H1 (cell line): ENCODE data around the gene NR2C2. TPM values are rescaled to one million over a fixed set of nuclear protein-coding genes. Genes with fewer than 3 reads are reported as not detected.

ENCODE experiments used
- CTCF ChIA-PET: fragments of 300-600 bp; sonication (Branson Sonifier 250); formaldehyde crosslinking; loops from one replicate; lab custom pipeline; 2021; ENCODE audit not compliant: partially characterized antibody; lab: Charles Lee
- POLR2A ChIA-PET: fragments of 300-600 bp; sonication (Branson Sonifier 250); formaldehyde crosslinking; loops from one replicate; lab custom pipeline; 2021; ENCODE audit warnings: inconsistent platforms; ENCODE audit not compliant: partially characterized antibody; lab: Charles Lee
- DNase-seq, 2 experiments: peaks; one replicate each; pipeline versions ENCODE4 v3.0.0 to v3.0.0-alpha.2; 2010 to 2022; ENCODE audit warnings: low spot score in 2 of 2, low read depth in 1 of 2, mixed read lengths in 1 of 2
- FAIRE-seq: peaks from 2 replicates; lab custom pipeline; 2011; peaks lifted over from hg19 to GRCh38; lab: Jason Lieb, UNC
- H2AFZ ChIP-seq: 2 replicates; pipeline ENCODE4 v1.8.1; 2012; ENCODE audit warnings: low read length, inconsistent platforms
- H2AK5ac ChIP-seq: 2 replicates; pipeline ENCODE4 v1.6.1; 2013; ENCODE audit warnings: low read depth, low read length
- H2BK120ac ChIP-seq: replicated peaks from 2 replicates; pipeline ENCODE3; 2013; ENCODE audit warnings: low read depth, low read length, inconsistent platforms
- H2BK12ac ChIP-seq: 2 replicates; pipeline ENCODE4 v1.6.1; 2013; ENCODE audit warnings: low read depth, low read length
- H2BK15ac ChIP-seq: 2 replicates; pipeline ENCODE4 v1.6.1; 2013; ENCODE audit warnings: low read length
- H2BK20ac ChIP-seq: 2 replicates; pipeline ENCODE4 v1.6.1; 2013; ENCODE audit warnings: low read length
- H2BK5ac ChIP-seq: 2 replicates; pipeline ENCODE4 v1.6.1; 2013; ENCODE audit warnings: low read depth, low read length
- H3K14ac ChIP-seq: 2 replicates; pipeline ENCODE4 v1.6.1; 2013; ENCODE audit warnings: inconsistent platforms; ENCODE audit not compliant: insufficient read length
- H3K18ac ChIP-seq: 2 replicates; pipeline ENCODE4 v1.6.1; 2013; ENCODE audit warnings: low read length; ENCODE audit errors: extremely low read depth
- H3K23ac ChIP-seq: 2 replicates; pipeline ENCODE4 v1.6.1; 2013; ENCODE audit warnings: inconsistent platforms; ENCODE audit not compliant: insufficient read length
- H3K23me2 ChIP-seq: 2 replicates; pipeline ENCODE4 v1.6.1; 2013; ENCODE audit warnings: low read depth, low read length
- H3K27ac ChIP-seq: 2 replicates; pipeline ENCODE4 v1.6.1; 2011; ENCODE audit warnings: low read depth, low read length, inconsistent platforms
- H3K27me3 ChIP-seq, 4 experiments: replicated peaks in 1 of 4; 1 replicate in 1 of 4; 2 replicates in 3 of 4; pipeline versions ENCODE4 v1.6.1 to v1.8.1; 2011 to 2013; ENCODE audit warnings: low read length in 3 of 4, mild to moderate bottlenecking in 3 of 4, inconsistent platforms in 2 of 4, mixed read lengths in 2 of 4, moderate library complexity in 1 of 4; ENCODE audit not compliant: control insufficient read depth in 3 of 4, insufficient read depth in 3 of 4; ENCODE audit errors: extremely low read depth in 1 of 4
- H3K36me3 ChIP-seq, 4 experiments: 2 replicates each; pipeline versions ENCODE4 v1.6.1 to v1.8.1; 2011 to 2013; ENCODE audit warnings: mild to moderate bottlenecking in 4 of 4, low read length in 3 of 4, moderate library complexity in 2 of 4, control low read depth in 1 of 4, inconsistent platforms in 1 of 4; ENCODE audit not compliant: insufficient read depth in 4 of 4, control insufficient read depth in 2 of 4
- H3K4ac ChIP-seq: replicated peaks from 2 replicates; pipeline ENCODE3; 2013; ENCODE audit warnings: low read length, low read depth, mixed read lengths, inconsistent platforms; ENCODE audit not compliant: insufficient read length
- H3K4me1 ChIP-seq, 4 experiments: replicated peaks in 1 of 4; 1 replicate in 1 of 4; 2 replicates in 3 of 4; pipeline versions ENCODE4 v1.6.1 to v1.8.1; 2011 to 2013; ENCODE audit warnings: low read length in 3 of 4, inconsistent platforms in 2 of 4, mixed read lengths in 1 of 4; ENCODE audit not compliant: insufficient read depth in 4 of 4, control insufficient read depth in 3 of 4
- H3K4me2 ChIP-seq, 2 experiments: 2 replicates each; pipeline versions ENCODE4 v1.6.1 to v1.8.1; 2011 to 2013; ENCODE audit warnings: low read depth in 2 of 2, low read length in 2 of 2, control low read depth in 1 of 2, inconsistent platforms in 1 of 2, mild to moderate bottlenecking in 1 of 2; ENCODE audit not compliant: insufficient read depth in 1 of 2
- H3K4me3 ChIP-seq, 4 experiments: fragments of 200-600, 300-600 bp in 1 of 4; sonication (generic), shearing (Covaris generic), sonication (Bioruptor Twin) in 1 of 4; 2 replicates each; pipeline versions ENCODE4 v1.5.1 to v1.8.1; 2011 to 2016; ENCODE audit warnings: low read length in 4 of 4, low read depth in 3 of 4, control low read depth in 2 of 4, inconsistent platforms in 2 of 4, mild to moderate bottlenecking in 2 of 4, mixed read lengths in 1 of 4, moderate library complexity in 1 of 4; ENCODE audit not compliant: insufficient read depth in 2 of 4; ENCODE audit errors: extremely low read depth in 1 of 4
- H3K56ac ChIP-seq: replicated peaks from 2 replicates; pipeline ENCODE3; 2013; ENCODE audit warnings: low read depth, mild to moderate bottlenecking, mixed read lengths, low read length, inconsistent platforms; ENCODE audit not compliant: insufficient read length
- H3K79me1 ChIP-seq: 2 replicates; pipeline ENCODE4 v1.6.1; 2013; ENCODE audit warnings: low read depth, low read length, control low read depth
- H3K79me2 ChIP-seq, 2 experiments: 2 replicates each; pipeline versions ENCODE4 v1.6.1 to v1.8.1; 2012 to 2013; ENCODE audit warnings: low read length in 2 of 2, mild to moderate bottlenecking in 2 of 2, inconsistent platforms in 1 of 2; ENCODE audit not compliant: insufficient read depth in 2 of 2, control insufficient read depth in 1 of 2
- H3K9ac ChIP-seq, 4 experiments: replicated peaks in 1 of 4; 1 replicate in 1 of 4; 2 replicates in 3 of 4; pipeline versions ENCODE4 v1.6.1 to v1.8.1; 2011 to 2013; ENCODE audit warnings: low read depth in 3 of 4, low read length in 3 of 4, control low read depth in 2 of 4, mild to moderate bottlenecking in 2 of 4, moderate library complexity in 2 of 4, inconsistent platforms in 1 of 4; ENCODE audit errors: extremely low read depth in 1 of 4
- H3K9me3 ChIP-seq, 2 experiments: 2 replicates each; pipeline versions ENCODE4 v1.6.1 to v1.8.1; 2012 to 2013; ENCODE audit warnings: mild to moderate bottlenecking in 2 of 2, moderate library complexity in 2 of 2, control low read depth in 1 of 2, inconsistent platforms in 1 of 2, low read depth in 1 of 2, low read length in 1 of 2, mixed read lengths in 1 of 2; ENCODE audit not compliant: insufficient read depth in 2 of 2
- H4K20me1 ChIP-seq, 2 experiments: replicated peaks in 1 of 2; 2 replicates each; pipeline versions ENCODE3 to v1.8.1; 2011 to 2013; ENCODE audit warnings: inconsistent platforms in 2 of 2, low read length in 2 of 2, mild to moderate bottlenecking in 1 of 2; ENCODE audit not compliant: insufficient read depth in 2 of 2, control insufficient read depth in 1 of 2
- H4K5ac ChIP-seq: 2 replicates; pipeline ENCODE4 v1.6.1; 2013; ENCODE audit warnings: low read length, low read depth, mixed read lengths, inconsistent platforms; ENCODE audit not compliant: insufficient read length
- H4K8ac ChIP-seq: 2 replicates; pipeline ENCODE4 v1.8.0; 2013; ENCODE audit warnings: mild to moderate bottlenecking, moderate library complexity, low read length, inconsistent platforms; ENCODE audit not compliant: insufficient read depth; ENCODE audit errors: extremely low read depth
- H4K91ac ChIP-seq: replicated peaks from 2 replicates; pipeline ENCODE3; 2013; ENCODE audit warnings: low read length, mixed read lengths, inconsistent platforms; ENCODE audit not compliant: insufficient read length
- BRCA1 ChIP-seq: IDR thresholded peaks from 2 replicates; pipeline ENCODE4 v1.6.1; 2012; ENCODE audit warnings: low read depth, low read length, improper control_type of control experiment
- CHD1 ChIP-seq: IDR thresholded peaks from 2 replicates; pipeline ENCODE4 v1.6.1; 2012; ENCODE audit warnings: low read depth, low read length, improper control_type of control experiment
- CREB1 ChIP-seq: IDR thresholded peaks from 2 replicates; pipeline ENCODE4 v1.6.1; 2012; ENCODE audit warnings: inconsistent platforms
- GABPA ChIP-seq: IDR thresholded peaks from 2 replicates; pipeline ENCODE4 v1.6.1; 2011; ENCODE audit warnings: mild to moderate bottlenecking, low read length, moderate library complexity, borderline replicate concordance; ENCODE audit not compliant: insufficient read depth
- JUN ChIP-seq: IDR thresholded peaks from 2 replicates; pipeline ENCODE4 v1.6.1; 2011; ENCODE audit warnings: low read depth, mild to moderate bottlenecking, improper control_type of control experiment, low read length
- KDM1A ChIP-seq: fragments of 200-600, 300-600 bp; sonication (generic); IDR thresholded peaks from 2 replicates; pipeline ENCODE4 v1.7.1; 2016; ENCODE audit warnings: mild to moderate bottlenecking, low read length, borderline replicate concordance
- KDM5A ChIP-seq: fragments of 200-600 bp; IDR thresholded peaks from 2 replicates; pipeline ENCODE4 v1.7.1; 2012; ENCODE audit warnings: mild to moderate bottlenecking, low read length, inconsistent platforms, mixed read lengths
- NRF1 ChIP-seq: IDR thresholded peaks from 2 replicates; pipeline ENCODE4 v1.6.1; 2011; ENCODE audit warnings: mild to moderate bottlenecking, low read depth, low read length, improper control_type of control experiment
- POLR2A ChIP-seq, 2 experiments: IDR thresholded peaks; 1 replicate in 1 of 2; 2 replicates in 1 of 2; pipeline ENCODE4 v1.6.1; 2011; ENCODE audit warnings: low read depth in 2 of 2, low read length in 2 of 2, mild to moderate bottlenecking in 2 of 2; ENCODE audit errors: control extremely low read depth in 1 of 2
- POLR2AphosphoS5 ChIP-seq: IDR thresholded peaks from 2 replicates; pipeline ENCODE4 v1.6.1; 2011; ENCODE audit warnings: low read depth, low read length
- RFX5 ChIP-seq: IDR thresholded peaks from 2 replicates; pipeline ENCODE4 v1.6.1; 2011; ENCODE audit warnings: low read depth, low read length, improper control_type of control experiment, borderline replicate concordance
- SIRT6 ChIP-seq: IDR thresholded peaks from one replicate; pipeline ENCODE4 v1.7.1; 2012; ENCODE audit warnings: low read length, inconsistent platforms
- TEAD4 ChIP-seq: IDR thresholded peaks from 2 replicates; pipeline ENCODE4 v1.6.1; 2012; ENCODE audit warnings: low read depth, low read length, inconsistent platforms, mixed read lengths
- YY1 ChIP-seq: IDR thresholded peaks from 2 replicates; pipeline ENCODE4 v1.6.1; 2011; ENCODE audit warnings: low read depth, mild to moderate bottlenecking, low read length
- WGBS, 2 experiments: shearing (Covaris generic) in 1 of 2; methylation state at CpG; one replicate each; pipeline versions ENCODE4 v1.1.6 to v1.1.7; 2013 to 2015; ENCODE audit warnings: low lambda C conversion rate in 2 of 2, mixed read lengths in 2 of 2, inconsistent platforms in 1 of 2, low coverage in 1 of 2, missing lambda C conversion rate in 1 of 2; ENCODE audit not compliant: insufficient replicate concordance in 2 of 2, insufficient coverage in 1 of 2, insufficient read length in 1 of 2; ENCODE audit errors: extremely low coverage in 1 of 2, missing lambda C conversion rate in 1 of 2; 5-methylcytosine and 5-hydroxymethylcytosine counted together
- polyA plus RNA-seq, 7 experiments: library from polyadenylated mRNA; depleted of rRNA in 3 of 7; stranded (reverse) in 5 of 7; unstranded in 2 of 7; fragments of >200 nt in 5 of 7; fragments of 200-250 nt in 2 of 7; gene quantifications; 1 replicate in 5 of 7; 2 replicates in 1 of 7; 4 replicates in 1 of 7; pipeline versions ENCODE4 v1.2.1 to v1.2.3, GENCODE V29; 2011 to 2013; ENCODE audit warnings: missing spikeins in 2 of 7, mixed read lengths in 2 of 7
- total RNA-seq: library from RNA; stranded (reverse); fragmentation: NEBNext Ultra II Directional; extraction: Animal tissue kit (Norgen Biotek cat#: 25700); gene quantifications from 2 replicates; pipeline ENCODE4 v1.2.1, GENCODE V29; 2021

The NR2C2 gene
- total and polyA plus RNA-seq, 2 of the 8 experiments (the other 6 are each of a cell fraction or from before 2014, with no cell fraction given) = 16.6 to 44.4 TPM

DNA sequence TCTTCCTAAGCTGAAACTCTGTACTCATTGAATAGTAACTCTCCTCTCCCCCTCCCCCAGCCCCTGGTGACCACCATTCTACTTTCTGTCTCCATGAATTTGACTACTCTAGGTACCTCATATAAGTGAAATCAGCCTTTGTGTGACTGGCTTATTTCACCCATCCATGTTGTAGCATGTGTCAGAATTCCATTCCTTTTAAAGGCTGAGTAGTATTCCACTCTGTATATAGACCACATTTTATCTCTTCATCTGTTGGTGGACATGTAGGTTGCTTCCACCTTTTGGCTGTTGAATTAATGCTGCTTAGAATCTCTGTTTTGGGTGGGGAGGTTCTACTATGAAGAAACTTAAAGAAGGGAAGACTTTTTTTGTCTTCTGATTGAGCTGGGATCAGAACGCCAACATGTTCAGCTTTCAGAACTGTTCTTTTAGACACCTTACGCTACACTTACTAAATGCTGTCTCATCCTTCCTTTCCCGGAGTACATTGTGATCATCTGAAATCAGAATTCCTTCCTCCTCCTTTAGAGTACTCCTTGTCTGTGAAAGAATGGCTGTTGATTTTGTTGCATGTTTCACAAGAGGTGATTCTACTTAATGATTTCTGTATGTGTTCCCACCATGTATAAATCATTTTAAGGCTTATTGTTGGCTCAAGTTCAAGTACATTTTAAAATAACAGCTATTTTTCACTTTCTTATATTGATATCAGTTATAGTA is 67.4 kb downstream of the NR2C2 start:
- Histone ChIP-seq H3K9me3 (no peaks in the 10 kb centered on the region), H3K14ac (no peak overlapping the region), H4K20me1 (peaks cover 7 to 10% of the 10 kb centered on the region in 2 experiments), H3K27me3 (no peaks in the 10 kb centered on the region), H3K4me2 (no peak overlapping the region), H3K9ac (no peak overlapping the region), H3K79me1 (peaks cover 4% of the 10 kb centered on the region; the same call in 1 of the 2 replicates), H3K4ac (no peak overlapping the region), H3K79me2 (no peaks in the 10 kb centered on the region), H3K4me3 (no peak overlapping the region), H4K91ac (no peak overlapping the region), H3K4me1 (no peaks in the 10 kb centered on the region), H3K23me2 (no peaks in the 10 kb centered on the region), H3K23ac (no peak overlapping the region), H4K8ac (no peak overlapping the region), H2BK12ac (no peak overlapping the region), H4K5ac (no peak overlapping the region), H3K56ac (no peak overlapping the region), H2BK20ac (no peak overlapping the region), H2BK120ac (no peak overlapping the region), H3K36me3 (peaks cover 9 to 48% (median 40%) of the 10 kb centered on the region in 4 experiments), H2AK5ac (no peak overlapping the region), H2BK5ac (no peak overlapping the region), H2BK15ac (no peak overlapping the region), H3K18ac (no peak overlapping the region), H2AFZ (no peak overlapping the region), H3K27ac (no peak overlapping the region)
- ChIA-PET CTCF (interaction anchor here (0.7 kb wide), 2 partner anchors 17 to 94 kb away, joined by 3 read pairs; no protein-coding TSS in a partner anchor), POLR2A (interaction anchor here (0.6 to 1.8 kb wide), 3 partner anchors 10 to 422 kb away, joined by 3 to 4 read pairs (median 3); no protein-coding TSS in a partner anchor)
- WGBS, 2 experiments = 88% methylated on average over 3 of the region's 3 CpGs; no CpG with 5 or more reads in 1 of the 2 experiments
- no peak for FAIRE-seq
- no peak for DNase-seq
- TF ChIP-seq TEAD4 (no peak), POLR2AphosphoS5 (no peak), KDM1A (no peak), KDM5A (no peak), CHD1 (no peak), GABPA (no peak), JUN (no peak), BRCA1 (no peak), SIRT6 (no peak), RFX5 (no peak), YY1 (no peak), NRF1 (no peak), POLR2A (IDR thresholded peaks at IDR 0.05; ENCODE audit: control extremely low read depth in 1 of 2, low read depth in 2 of 2, low read length in 2 of 2) (no peak), CREB1 (no peak)
